Measurements from ENCODE around the gene NCDN.

DNA sequence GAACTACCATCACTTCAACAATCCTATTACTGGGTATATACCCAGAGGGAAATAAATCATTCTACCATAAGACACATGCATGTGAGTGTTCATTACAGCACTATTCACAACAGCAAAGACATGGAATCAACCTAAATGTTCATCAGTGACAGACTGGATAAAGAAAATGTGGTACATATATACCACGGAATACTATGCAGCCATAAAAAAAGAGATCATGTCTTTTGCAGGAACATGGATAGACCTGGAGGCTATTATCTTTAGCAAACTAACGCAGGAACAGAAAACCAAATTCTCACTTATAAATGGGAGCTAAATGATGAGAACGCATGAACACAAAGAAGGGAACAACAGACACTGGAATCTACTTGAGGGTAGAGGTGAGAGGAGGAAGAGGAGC is 39.4 kb upstream of the NCDN start:
- TF ChIP-seq, protein P1, sequence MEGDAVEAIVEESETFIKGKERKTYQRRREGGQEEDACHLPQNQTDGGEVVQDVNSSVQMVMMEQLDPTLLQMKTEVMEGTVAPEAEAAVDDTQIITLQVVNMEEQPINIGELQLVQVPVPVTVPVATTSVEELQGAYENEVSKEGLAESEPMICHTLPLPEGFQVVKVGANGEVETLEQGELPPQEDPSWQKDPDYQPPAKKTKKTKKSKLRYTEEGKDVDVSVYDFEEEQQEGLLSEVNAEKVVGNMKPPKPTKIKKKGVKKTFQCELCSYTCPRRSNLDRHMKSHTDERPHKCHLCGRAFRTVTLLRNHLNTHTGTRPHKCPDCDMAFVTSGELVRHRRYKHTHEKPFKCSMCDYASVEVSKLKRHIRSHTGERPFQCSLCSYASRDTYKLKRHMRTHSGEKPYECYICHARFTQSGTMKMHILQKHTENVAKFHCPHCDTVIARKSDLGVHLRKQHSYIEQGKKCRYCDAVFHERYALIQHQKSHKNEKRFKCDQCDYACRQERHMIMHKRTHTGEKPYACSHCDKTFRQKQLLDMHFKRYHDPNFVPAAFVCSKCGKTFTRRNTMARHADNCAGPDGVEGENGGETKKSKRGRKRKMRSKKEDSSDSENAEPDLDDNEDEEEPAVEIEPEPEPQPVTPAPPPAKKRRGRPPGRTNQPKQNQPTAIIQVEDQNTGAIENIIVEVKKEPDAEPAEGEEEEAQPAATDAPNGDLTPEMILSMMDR (IDR thresholded peaks at IDR 0.05) = no peak
- TF ChIP-seq EP300 (IDR thresholded peaks at IDR 0.05) = no peak
